Stimulated activated CD8-positive, alpha-beta memory T cell treated with anti-CD3 and anti-CD28 coated beads, Interleukin-12 subunit alpha, Interleukin-12 subunit beta, amount 100 ng/mL, for 24 hours (primary cell): Measurements from ENCODE around the gene EPB41.
"Not testable (repeated sequence)": the region's sequence is repeated elsewhere in the genome, so short reads cannot be mapped to it uniquely, and the experiment has no call there.

Experiments
- DNase-seq: peaks from one replicate; pipeline ENCODE4 v3.0.0-alpha.2; 2020; ENCODE audit errors: extremely low read depth

EPB41 gene

DNA sequence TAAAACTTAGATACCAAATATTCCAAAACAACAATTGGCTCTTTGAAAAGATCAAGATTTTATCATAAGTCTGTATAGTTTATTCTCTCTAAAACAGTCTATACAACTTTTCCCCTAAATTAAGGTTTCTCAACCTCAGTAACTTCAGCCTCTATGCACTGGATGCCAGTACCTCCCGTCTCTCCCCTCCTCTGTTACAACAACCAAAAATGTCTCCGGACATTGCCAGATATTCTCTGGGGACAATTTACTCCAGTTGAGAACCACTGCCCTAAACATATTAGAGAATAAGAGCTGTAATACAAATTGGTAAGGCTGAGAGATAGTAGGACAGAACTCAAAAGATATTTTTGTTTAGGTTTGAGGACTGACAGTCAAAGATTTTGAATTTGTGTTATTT, 137.7 kb downstream of the EPB41 start:
- DNase-seq, result no peak

DNA sequence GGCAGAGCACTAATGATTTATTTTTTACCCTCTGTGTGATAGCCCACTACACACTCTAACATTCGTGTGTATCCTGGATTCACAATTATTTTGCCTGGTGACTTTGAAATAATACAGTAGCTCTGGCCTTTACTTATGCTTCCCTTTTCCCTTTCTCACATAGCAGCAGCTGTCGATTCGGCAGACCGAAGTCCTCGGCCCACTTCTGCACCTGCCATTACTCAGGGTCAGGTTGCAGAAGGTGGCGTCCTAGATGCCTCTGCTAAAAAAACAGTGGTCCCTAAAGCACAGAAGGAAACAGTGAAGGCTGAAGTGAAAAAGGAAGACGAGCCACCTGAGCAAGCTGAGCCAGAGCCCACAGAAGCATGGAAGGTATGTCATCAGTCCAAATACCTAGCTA, 138.6 kb downstream of the EPB41 start:
- no peak for DNase-seq

DNA sequence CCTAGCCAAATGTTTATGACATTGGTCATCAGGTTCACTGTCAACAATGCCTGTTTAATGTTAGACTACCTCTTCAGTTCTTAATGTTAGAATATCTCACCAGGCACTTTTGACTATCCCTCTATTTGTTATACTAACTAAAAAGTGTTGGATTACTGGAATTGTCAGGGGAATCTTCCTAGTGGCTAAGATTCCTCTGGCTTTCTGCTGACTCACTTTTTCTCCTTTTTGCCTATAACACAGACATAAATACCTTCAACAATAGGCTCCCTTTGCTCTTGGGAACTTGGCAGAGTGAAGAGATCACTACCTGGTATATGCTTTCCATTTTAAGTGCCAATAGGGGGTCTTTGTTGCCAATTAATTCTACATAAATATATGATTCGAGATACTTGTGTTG, 140.8 kb downstream of the EPB41 start:
- DNase-seq, result no peak

DNA sequence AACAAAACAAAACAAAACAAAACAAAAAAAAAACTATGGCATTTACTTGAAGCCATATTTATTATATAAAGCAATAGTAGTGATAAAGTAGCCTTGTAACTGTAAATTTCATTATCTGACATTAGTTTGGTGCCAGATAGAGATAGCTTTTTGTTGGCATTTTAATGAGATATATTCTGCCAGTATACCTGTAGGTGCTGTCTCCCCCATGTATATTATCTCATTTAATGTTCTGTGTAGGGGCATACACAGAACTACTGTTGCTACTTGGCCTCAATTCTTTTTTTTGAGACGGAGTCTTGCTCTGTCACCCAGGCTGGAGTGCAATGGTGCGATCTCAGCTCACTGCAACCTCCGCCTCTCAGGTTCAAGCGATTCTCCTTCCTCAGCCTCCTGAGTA, 141.9 kb downstream of the EPB41 start:
- no peak for DNase-seq

DNA sequence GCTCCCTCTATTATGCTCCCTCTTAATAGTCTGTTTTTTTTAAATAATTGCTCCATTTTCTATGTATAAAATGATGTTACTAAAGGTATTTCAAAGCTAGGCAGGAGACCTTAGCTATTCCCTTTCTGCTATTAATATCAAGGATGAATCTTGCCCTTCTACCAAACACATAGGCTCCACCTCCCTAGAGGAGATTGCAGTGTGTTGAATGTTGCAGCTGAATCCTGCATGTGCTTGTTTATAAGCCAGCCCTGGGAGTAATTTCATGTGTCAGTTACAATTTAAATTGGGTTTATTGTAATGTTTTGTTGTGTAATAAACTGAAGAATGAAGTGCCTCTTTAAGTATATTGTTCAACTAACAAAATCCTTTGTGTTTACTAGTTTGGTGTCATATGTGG, 143.3 kb downstream of the EPB41 start:
- no peak for DNase-seq

DNA sequence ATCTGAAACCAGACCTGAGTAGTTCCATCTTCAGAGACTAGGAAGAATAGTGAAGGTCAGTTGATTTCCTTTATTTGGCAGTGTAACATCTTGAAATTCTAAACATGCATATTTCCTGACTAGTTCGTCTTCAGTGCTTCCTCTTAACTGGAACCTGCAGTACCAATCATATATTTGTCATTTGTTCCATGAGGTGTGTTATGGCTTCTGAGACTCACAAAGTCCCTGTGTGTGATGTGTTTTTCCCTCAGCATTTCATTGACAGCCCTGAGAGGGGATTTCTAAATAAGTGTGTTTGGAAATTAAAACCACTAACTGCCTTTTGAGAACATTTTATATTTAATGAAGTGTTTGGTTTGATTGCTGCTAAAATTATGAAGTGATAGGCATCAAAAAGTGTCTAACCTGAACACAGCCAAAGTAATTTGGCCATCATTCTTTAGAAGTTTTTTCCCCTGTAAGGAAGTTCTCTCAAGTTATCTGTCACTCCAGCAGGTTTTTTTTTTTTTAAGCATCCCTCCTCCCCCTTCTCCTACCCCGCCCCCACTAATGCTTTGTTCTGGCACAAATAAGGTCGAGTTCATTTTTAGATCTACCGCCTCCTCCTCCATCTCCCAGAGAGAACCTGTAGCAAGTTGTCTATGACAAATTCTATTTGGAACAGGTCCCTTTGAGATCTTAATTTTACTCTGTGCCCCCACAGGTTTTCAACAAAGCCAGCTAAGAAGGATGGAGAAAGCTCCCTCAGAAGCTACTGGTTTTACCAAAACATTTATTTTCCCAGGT, 148.0 kb downstream of the EPB41 start:
- DNase-seq, result no peak

DNA sequence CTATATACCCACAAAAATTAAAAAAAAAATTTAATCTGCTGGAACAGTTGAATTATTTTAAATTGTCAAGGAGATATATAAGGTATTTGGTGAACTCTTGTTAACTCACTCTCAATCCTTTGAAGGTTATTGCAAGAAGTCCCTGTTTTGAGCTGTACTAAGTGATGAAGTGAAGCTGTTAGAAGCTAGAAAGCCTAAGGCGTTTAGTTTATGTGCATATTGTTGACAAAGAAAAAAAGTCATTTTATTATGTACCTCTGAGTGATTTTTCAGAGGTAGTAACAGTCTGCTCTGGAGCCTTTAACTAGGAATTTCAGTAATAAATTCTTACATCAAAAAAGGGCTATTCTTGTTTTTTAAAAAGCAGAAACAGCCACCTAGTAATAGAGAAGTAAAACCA, 149.7 kb downstream of the EPB41 start:
- DNase-seq, result no peak

DNA sequence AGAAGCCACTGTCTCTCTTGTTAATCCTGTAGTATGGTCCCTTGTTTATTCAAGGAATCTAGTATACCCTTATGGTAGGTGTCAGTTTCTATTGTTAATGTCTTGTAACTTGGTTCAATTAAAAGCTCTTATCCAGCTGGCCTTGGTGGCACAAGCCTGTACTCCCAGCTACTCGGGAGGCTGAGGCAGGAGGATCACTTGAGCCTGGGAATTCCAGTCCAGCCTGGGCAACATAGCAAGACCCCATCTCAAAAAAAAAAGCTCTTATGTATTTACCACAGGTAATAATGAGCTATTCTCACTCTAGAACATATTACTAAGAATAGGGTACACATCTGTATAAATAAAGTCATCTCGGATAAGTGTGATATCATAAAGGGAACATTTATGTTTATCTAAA, 162.8 kb downstream of the EPB41 start:
- no peak for DNase-seq

DNA sequence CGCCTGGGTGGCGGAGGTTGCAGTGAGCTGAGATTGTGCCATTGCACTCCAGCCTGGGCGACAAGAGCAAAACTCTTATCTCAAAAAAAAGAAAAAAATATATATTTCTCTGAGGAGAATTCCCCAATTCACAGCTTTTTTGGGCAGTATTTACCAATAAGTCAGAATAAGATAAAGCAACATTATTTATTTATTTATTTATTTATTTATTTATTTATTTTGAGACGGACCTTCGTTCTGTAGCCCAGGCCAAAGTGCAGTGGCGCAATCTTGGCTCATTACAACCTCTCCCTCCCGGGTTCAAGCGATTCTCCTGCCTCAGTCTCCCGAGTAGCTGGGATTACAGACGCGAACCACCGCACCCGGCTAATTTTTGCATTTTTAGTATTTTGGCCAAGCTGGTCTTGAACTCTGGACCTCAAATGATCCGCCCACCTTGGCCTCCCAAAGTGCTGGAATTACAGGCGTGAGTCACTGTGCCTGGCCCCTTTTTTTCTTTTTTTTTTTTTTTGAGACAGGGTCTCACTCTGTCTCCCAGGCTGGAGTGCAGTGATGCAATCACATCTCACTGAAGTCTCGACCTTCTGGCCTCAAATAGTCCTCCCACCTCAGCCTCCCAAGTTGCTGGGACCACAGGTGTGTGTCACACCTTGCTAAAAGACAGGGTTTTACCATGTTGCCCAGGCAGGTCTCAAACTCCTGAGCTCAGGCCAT, 165.7 kb downstream of the EPB41 start:
- not testable (repeated sequence) for DNase-seq

DNA sequence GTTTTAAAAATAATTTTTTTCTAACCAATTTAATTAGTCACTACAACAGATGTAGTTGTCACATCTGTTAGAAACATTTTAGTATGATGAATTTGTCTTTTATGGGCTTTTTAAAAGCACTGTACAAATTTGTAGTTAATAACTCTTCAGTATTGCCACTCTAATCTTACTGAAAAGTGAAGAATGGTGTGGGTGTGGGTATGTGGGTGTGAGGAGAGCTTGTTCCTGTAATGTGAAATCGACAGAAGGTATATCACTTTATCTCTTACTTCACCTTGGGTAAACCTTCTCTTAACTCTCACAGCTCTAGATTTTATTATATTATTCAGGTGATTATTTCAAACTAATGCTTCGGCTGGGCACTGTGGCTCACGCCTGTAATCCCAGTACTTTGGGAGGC, 166.8 kb downstream of the EPB41 start:
- no peak for DNase-seq

DNA sequence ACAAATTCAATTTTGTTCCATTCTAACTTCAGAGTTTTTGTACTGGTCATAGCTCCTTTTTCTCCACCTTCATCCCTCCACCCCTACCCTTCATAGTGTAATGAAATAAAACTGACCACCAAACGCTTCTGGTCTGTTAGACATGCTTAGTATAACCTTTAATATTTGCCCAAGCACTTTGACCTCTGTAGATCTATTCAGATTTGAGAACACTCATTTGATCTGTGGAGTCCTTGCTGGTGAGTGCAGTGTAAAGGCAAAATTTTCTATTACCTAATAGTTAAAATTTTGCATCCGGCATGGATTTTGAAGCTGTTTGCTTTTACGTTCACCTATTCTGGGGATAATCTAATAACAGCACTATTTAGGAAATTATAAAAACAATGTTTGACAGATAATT, 168.2 kb downstream of the EPB41 start:
- DNase-seq, result no peak

DNA sequence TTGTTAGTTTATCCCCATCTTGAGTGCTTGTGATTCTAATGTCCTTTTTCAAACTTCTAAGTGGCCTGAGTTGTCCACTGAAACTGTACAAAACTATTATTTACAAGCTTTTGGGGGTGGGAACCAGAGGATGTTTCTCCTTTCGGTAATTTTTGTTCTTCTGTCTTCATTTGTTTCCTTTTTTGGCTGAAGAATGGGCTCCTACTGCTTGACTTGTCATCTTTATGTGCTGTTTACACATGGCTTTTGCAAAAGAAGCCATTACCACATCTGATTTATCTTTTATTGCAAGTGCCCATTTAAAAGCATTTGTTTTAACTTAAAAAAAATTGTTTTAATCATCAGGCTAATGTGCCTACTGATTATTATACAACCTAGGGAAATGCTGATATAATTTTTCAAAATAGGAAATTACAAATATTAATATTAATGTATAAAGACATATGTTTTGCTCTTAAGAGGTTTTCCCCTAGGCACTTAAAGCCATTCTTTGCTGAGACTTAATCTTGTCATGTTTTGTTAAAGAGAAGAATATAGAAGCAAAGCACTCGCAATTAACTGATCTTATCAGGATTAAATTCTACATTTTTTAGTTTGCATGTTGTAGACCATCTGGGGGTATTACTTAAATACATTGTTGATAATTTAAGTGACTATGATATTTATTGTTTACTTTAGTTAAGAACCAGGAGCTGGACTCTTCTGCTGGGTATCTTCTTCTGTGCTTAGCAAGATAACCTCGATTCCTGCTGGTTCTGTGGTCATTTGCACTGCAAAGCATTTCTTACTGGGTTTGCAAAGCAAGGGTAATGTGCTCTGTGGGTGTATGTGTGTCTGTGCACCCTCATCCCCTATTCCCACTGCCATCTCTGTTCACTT, 169.2 kb downstream of the EPB41 start:
- DNase-seq, result no peak

DNA sequence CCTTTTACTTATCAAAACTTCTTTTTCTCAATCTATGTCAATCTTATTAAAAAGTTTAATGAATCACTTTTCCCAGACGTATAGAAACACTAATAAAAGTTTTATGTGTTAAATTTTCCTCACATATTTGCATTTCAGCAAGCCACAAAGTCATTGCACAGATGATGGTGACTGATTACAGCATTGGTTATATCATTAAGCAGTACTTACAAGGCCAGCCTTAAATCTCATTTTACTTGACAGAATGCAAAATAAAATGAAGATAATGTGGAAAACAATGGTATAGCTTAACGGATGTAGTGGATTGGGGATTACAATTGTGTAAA, 169.8 kb downstream of the EPB41 start:
- no peak for DNase-seq

DNA sequence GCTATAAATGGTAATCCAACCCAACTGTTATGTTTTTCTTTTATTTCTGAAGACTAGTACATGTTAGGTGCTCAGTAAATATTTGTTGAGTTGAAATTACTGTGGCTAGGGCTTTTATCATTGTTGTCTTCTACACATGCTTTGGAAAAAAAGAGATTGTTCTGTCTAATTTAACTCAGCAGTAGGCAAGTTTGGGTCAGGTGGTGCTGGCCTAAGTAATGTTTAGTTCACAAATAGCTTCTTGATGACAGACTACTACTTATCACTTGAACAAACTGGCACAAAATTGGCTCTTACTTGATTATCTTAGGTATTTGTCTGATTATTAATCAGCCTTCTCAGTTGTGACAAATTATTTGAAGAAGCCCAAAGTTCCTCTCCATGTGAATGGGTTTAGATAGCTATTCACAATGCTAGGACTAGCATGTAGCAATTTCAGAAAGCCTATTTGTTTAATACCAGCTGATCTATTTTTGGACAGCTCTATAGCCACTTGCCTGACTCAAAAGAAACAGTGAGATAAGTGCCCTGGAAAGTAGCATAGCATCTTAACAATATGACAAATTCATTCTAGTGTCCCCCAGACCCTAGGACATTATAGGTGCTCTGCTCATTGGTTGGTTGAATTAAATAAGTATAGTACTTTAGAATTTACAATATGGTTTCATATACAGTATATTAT, 176.7 kb downstream of the EPB41 start:
- no peak for DNase-seq

DNA sequence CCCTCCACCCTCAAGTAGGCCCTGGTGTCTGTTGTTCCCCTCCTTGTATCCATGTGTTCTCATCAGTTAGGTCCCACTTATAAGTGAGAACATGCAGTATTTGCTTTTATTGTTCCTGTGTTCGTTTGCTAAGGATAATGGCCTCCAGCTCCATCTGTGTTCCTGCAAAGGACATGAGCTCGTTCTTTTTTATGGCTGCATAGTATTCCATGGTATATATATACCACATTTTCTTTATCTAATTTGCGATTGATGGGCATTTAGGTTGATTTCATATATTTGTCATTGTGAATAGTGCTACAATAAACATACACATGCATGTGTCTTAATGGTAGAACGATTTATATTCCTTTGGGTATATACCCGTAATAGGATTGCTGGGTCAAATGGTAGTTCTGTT, 178.3 kb downstream of the EPB41 start:
- DNase-seq, result not testable (repeated sequence)

DNA sequence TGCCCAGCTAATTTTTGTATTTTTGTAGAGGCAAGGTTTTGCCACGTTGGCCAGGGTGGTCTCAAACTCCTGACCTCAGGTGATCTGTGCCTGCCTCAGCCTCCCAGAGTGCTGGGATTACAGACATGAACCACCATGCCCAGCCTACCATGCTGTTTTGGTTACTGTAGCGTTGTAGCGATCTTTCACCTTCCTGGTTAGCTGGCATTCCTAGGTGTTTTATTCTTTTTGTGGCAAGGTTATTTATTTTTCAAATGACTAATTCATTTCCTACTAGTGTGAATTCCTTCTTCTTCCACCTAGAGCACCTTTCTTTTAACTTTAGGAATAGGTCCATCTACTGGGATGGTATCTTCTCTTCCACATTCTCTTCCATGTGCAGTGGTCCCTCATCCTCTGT, 180.1 kb downstream of the EPB41 start:
- DNase-seq, result no peak

DNA sequence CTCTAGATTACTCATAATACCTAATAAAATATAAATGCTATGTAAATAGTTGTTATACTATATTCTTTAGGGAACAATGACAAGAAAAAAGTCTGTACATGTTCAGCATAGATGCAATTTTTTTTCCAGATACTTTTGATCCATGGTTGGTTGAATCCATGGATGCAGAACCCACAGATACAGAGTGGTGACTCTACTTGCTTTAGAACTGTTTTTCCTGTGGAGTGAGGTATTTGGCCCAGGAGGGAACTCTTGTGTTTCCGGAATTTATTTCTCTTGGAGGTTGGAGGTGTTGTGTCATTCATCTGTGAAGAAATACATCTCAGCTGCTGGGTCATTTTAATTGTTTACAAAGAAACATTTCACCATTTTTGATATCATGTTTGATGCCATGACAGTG, 180.6 kb downstream of the EPB41 start:
- no peak for DNase-seq

DNA sequence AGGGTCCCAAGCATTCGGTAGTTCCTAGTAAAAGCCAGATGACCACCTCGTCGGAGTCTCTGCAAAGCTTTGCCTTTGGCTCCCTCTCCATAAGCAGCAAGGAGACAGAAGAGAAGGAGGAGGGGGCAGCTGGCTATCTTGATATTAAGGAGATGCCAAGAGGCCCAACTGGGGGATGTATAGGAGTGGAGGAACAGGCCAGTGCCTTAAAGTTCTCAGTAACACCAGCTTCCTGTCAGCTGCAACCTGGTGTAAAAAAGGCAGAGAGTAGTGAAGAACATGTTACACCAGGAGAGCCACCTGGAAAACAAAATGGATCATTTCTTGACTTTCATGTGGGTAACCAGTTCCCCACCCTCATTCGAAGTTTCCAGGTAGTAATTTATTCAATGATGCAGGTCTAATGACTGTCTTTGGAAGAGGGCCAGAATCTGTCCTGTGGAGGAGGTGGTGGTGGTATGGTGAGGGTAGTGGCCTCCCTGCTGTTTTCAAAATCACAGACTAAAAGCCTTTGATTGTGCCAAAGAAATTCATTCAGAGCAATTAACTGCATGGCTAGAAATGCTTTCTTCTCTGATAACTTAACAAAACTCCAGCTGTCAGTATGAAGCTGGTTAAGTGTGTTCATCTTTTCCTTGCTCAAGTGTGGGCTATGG, 182.0 kb downstream of the EPB41 start:
- DNase-seq, result no peak

DNA sequence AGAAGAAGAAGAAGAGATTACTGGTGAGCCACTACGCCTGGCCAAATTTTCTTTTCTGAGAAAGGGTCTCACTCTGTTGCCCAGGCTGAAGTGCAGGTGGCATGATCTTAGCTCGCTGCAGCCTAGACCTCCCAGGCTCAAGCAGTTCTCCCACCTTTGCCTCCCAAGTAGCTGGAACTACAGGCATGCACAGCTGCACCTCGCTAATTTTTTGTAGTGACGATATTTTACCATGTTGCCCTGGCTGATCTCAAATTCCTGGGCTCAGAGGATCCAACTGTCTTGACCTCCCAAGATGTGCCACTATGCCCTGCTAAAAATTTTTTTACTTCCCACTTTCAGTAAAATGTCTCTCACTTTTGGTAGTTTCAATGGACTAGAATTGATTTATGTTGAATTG, 184.9 kb downstream of the EPB41 start:
- DNase-seq, result no peak

DNA sequence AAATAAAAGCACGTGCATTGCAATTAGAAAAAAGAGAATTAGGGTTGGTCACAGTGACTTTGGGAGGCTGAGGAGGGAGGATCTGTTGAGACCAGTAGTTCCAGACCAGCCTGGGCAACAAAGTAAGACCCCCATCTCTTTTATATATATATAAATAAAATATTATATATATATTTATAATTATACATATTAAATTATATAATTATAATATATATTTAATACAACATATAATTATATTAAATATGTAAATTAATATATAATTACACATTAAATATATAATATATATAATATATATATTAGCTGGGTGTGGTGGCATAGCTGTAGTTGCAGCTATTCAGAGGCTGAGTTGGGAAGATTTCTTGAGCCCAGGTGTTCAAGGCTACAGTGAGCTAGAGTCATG, 186.1 kb downstream of the EPB41 start:
- DNase-seq, result no peak

DNA sequence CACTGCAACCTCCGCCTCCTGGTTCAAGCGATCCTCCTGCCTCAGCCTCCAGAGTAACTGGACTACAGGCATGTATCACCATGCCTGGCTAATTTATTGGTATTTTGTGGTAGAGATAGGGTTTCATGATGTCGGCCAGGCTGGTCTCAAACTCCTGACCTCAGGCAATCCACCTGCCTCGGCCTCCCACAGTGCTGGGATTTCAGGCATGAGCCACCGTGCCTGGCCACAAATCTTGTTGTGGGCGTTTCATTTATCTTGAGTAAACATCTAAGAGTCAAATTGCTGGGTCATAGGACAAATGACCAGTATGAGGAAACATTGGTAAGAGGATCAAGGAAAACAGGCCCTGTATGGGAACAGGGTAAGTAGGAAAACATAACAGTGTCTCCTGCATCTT, 191.5 kb downstream of the EPB41 start:
- no peak for DNase-seq

DNA sequence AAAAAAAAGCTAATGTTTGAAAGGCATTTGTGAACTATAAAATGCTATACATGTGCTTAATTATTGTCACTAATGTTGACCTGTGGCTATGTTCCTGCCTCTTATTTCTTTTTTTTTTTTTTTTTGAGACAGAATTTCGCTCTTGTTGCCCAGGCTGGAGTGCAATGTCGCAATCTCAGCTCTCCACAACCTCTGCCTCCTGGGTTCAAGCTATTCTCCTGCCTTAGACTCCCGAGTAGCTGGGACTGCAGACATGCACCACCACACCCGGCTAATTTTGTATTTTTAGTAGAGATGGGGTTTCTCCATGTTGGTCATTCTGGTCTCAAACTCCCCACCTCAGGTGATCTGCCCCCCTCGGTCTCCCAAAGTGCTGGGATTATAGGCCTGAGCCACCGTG, 193.7 kb downstream of the EPB41 start:
- DNase-seq, result not testable (repeated sequence)
